HUES6 (cell line): ENCODE data around the gene ATP9A.
A peak's percentile ranks its signal among the peaks of the same experiment; 100 is the strongest.

Experiments used
- H3K27ac ChIP-seq: 2 replicates; pipeline ENCODE4 v1.7.0; 2013; ENCODE audit warnings: low read depth, mild to moderate bottlenecking, low read length, inconsistent platforms
- H3K27me3 ChIP-seq: 2 replicates; pipeline ENCODE4 v1.6.1; 2013; ENCODE audit warnings: low read length; ENCODE audit not compliant: control insufficient read depth, insufficient read depth
- H3K36me3 ChIP-seq: 2 replicates; pipeline ENCODE4 v1.6.1; 2013; ENCODE audit warnings: low read length; ENCODE audit not compliant: control insufficient read depth, insufficient read depth
- H3K4me1 ChIP-seq: 2 replicates; pipeline ENCODE4 v1.6.1; 2013; ENCODE audit warnings: low read length; ENCODE audit not compliant: control insufficient read depth, insufficient read depth
- H3K4me3 ChIP-seq: 2 replicates; pipeline ENCODE4 v1.5.1; 2013; ENCODE audit warnings: low read depth, low read length
- H3K9ac ChIP-seq: one replicate; pipeline ENCODE4 v1.6.1; 2013; ENCODE audit warnings: mild to moderate bottlenecking, low read length
- H3K9me3 ChIP-seq: 2 replicates; pipeline ENCODE4 v1.6.1; 2013; ENCODE audit warnings: low read depth, low read length; ENCODE audit not compliant: control insufficient read depth, insufficient read depth

The ATP9A gene

DNA sequence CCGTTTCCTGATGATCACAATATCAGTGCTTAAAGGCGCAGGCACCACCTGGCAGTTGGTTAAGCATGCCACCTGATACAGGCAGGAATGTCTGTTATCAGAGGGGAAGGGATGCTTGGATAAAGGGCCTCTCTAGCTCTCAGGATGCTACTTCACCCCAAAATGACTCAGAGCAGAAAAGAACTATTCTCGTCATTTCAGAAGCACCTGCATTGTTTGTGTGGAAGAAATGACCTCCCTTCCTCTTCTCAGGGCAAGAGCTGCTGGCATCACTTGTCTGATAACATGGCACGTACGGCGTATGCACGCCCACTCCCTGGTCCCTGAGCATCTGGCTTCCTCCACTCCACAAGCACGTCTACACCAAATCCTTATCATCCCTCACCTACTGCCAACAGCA lies 47.3 kb downstream of the ATP9A start:
- no peak overlapping the region for H3K9ac ChIP-seq
- H3K27me3 ChIP-seq = no peaks in the 10 kb centered on the region
- H3K36me3 ChIP-seq = no peaks in the 10 kb centered on the region
- no peak overlapping the region for H3K27ac ChIP-seq
- no peak overlapping the region for H3K4me3 ChIP-seq
- H3K4me1 ChIP-seq = no peaks in the 10 kb centered on the region
- no peaks in the 10 kb centered on the region for H3K9me3 ChIP-seq

DNA sequence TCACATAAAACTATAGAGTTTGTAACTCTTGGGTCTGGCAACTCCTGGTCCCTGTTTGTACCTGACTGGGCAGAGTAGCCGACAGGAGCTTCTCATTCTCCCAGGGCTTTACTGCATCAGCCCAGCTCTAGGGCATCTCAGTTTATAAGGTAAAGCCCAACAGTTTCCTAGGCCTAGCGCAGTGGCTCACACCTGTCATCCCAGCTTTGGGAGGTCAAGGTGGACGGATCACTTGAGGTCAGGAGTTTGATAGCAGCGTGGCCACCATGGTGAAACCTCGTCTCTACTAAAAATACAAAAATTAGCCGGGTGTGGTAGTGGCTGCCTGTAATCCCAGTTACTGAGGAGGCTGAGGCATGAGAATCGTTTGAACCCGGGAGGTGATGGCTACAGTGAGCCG lies 47.8 kb downstream of the ATP9A start:
- no peak overlapping the region for H3K9ac ChIP-seq
- H3K27ac ChIP-seq = no peak overlapping the region
- peaks cover 5% of the 10 kb centered on the region for H3K4me1 ChIP-seq
- no peaks in the 10 kb centered on the region for H3K36me3 ChIP-seq
- no peak overlapping the region for H3K4me3 ChIP-seq
- no peaks in the 10 kb centered on the region for H3K27me3 ChIP-seq
- H3K9me3 ChIP-seq = no peaks in the 10 kb centered on the region

DNA sequence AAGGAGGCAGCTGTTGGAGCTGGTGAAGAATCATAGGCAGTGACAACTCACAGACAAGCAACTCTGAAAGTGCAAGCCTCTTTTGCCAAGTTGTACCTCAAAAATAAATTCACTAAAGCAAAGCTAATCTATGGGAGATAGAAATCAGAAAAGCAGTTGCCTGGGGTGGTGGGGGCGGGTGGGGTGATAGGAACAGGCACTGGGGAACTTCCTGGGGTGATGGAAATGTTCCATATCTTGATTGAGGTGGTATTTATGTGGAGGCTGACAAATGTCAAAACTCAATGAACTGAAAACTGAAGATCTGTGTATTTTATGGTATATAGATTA lies 52.4 kb downstream of the ATP9A start:
- peaks cover 24% of the 10 kb centered on the region for H3K4me1 ChIP-seq

DNA sequence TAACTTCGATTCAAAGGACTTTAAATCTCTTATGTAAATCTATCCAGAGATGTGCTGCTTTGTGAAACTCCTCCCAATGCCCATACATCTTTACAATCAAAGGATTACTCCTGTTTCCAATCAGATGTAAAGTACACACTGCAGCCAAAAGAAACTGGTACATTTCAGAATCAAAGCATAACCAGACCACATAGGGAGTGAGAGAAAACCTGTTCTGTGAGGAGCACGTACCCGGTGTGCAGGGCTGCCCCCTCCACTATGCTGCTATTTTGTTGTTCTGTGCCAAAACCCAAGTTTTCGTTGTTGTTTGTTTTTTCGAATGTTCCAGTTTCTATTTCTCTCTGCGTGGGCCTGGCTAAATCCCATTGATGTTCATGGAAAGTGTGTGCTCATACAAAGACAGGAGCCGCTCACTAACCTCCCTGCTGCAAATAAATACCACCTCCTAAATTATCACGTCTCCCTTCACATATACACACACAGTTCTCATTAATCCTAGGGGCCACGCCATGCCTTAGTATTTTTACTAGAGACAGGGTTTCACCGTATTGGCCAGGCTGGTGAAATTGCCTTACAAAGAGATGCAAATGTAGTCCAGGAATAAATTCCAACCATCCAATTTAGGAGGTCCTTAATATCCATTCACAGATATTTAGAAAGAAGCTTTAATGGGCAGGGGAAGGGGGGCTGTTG lies 52.9 kb downstream of the ATP9A start:
- H3K27ac ChIP-seq = no peak overlapping the region
- no peak overlapping the region for H3K9ac ChIP-seq
- no peaks in the 10 kb centered on the region for H3K9me3 ChIP-seq
- no peaks in the 10 kb centered on the region for H3K36me3 ChIP-seq
- peaks cover 29% of the 10 kb centered on the region for H3K4me1 ChIP-seq
- no peak overlapping the region for H3K4me3 ChIP-seq
- no peaks in the 10 kb centered on the region for H3K27me3 ChIP-seq

More for the DNA sequence above, 52.4 kb downstream of the ATP9A start:
- Histone ChIP-seq H3K27ac (no peak overlapping the region), H3K9ac (no peak overlapping the region), H3K4me3 (no peak overlapping the region), H3K9me3 (no peaks in the 10 kb centered on the region), H3K36me3 (no peaks in the 10 kb centered on the region), H3K27me3 (no peaks in the 10 kb centered on the region)

DNA sequence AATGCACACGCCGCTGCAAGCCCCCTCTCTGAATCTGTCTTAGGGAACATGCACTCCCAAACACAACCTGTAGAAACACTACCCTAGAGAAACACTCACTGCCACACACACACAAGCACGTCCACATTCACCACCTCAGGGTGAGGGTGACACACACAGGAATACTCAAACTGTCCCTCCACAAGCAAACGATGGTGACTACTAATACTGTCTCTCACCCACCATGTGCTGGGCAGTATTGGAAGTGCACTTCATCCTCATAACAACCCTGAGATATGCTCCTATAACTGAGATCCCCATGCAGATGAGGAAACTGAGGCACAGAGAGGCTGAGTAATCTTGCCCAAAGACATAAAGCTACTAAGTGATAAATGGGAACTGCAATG lies 55.0 kb downstream of the ATP9A start:
- H3K36me3 ChIP-seq = no peaks in the 10 kb centered on the region
- H3K27ac ChIP-seq = no peak overlapping the region
- no peaks in the 10 kb centered on the region for H3K9me3 ChIP-seq
- no peak overlapping the region for H3K9ac ChIP-seq
- peaks cover 32% of the 10 kb centered on the region for H3K4me1 ChIP-seq
- H3K27me3 ChIP-seq = no peaks in the 10 kb centered on the region
- H3K4me3 ChIP-seq = no peak overlapping the region

DNA sequence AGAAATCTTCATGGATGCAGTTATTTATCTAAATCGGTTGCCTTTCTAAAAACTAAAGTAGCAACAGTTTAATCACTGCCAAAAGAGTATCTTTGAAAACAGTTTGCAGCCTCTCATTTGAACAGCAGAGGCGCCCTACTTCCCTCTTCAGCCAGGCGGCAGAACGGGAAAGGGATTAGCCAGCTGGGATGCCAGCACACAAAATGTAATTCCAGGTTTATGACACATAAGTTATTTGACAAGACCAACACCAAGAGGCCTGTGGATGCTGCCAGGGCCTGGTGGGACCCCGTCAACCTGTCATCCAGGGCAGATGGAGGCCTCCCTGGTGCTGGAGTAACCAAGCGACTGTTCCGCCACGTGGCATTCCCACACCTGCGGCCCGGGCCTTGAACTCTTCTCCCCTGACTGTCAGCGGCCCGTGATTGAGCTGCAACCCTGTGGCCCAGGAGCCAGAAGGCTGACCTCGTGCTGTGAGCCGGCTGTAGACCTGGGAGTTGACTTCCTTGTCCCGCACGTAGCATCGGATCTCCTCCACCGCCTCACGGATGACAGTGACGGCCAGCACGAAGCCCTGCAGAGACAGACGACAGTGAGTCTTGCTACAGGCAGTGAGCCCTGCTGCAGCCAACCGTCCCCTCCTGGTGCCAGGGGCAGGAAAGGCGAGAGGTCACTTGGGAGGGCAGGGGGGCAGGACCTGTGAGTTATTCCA lies 55.5 kb downstream of the ATP9A start:
- Histone ChIP-seq H3K9me3 (no peaks in the 10 kb centered on the region), H3K27ac (no peak overlapping the region), H3K4me1 (peaks cover 32% of the 10 kb centered on the region), H3K4me3 (no peak overlapping the region), H3K9ac (no peak overlapping the region), H3K27me3 (no peaks in the 10 kb centered on the region), H3K36me3 (no peaks in the 10 kb centered on the region)

DNA sequence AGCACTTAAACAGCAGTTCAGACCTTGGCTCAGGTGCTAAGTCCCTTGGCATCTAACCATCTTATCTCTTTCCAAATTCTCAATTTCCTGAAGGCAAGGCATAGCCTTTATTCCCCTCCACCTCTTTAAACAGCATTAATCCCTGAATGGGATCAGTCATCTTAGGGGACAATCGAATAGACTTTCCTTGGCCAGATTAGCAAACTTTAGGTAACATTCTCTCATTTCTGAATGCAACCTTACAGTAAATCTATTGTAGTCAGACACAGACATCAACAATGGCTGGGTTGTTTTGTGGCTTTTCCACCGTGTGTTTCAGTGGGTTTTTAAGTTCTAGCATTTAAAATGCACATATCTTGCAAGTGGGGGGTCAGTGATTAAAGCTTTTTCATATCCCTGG lies 56.8 kb downstream of the ATP9A start:
- no peaks in the 10 kb centered on the region for H3K36me3 ChIP-seq
- no peak overlapping the region for H3K4me3 ChIP-seq
- no peak overlapping the region for H3K9ac ChIP-seq
- H3K27ac ChIP-seq = no peak overlapping the region
- peaks cover 34% of the 10 kb centered on the region for H3K4me1 ChIP-seq
- no peaks in the 10 kb centered on the region for H3K27me3 ChIP-seq
- H3K9me3 ChIP-seq = no peaks in the 10 kb centered on the region

DNA sequence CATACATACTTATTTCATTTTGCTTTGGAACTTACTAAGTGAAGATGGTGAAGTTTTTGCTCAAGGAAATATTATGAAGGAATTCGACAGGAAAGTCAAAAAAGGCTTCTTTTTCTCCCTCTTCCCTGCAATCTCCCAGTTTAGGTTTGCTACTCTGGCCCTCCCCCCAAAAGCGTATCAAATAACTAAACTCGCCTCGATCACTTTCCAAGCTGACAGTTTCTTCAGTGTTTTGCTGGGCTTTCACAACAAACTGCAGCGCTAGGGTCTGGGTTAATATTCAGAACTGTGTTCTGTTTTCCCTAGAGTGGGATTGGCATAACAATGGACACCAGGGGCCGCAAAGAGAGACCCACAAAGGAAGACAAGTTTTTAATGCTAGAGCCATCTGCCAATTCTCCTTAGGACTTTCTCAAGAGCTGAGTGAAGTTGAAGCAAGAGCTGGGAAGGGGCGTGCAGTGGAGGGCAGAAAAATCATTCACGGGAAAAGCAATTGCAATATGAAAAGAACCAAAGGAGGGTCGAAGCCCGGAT lies 57.8 kb downstream of the ATP9A start:
- H3K9ac ChIP-seq = no peak overlapping the region
- H3K36me3 ChIP-seq = no peaks in the 10 kb centered on the region
- H3K4me1 ChIP-seq = peaks cover 39% of the 10 kb centered on the region
- H3K27me3 ChIP-seq = no peaks in the 10 kb centered on the region
- no peaks in the 10 kb centered on the region for H3K9me3 ChIP-seq
- peak overlapping the region; percentile 37 for H3K4me3 ChIP-seq
- H3K27ac ChIP-seq = peak overlapping the region; percentile 59; the same call in 1 of the 2 replicates

DNA sequence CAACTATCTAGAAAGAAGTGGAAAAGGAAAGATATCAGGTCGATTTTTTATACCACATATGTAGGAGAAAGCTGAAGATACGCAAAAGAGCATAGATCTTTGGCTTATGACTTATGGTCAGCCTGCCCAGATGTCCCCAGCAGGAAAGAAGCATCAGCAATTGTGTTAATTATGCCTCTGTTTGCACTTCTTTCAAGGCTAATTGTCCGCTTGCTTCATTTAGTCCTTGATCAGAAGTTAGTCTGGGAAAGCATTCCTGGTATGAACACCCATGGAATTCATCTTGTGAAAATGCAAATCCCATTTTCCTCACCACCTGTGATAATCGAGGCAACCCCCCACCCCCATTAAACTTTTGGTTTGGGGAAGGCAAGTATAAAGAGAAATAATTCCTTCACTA lies 62.8 kb downstream of the ATP9A start:
- Histone ChIP-seq H3K4me3 (no peak overlapping the region), H3K27me3 (no peaks in the 10 kb centered on the region), H3K4me1 (peaks cover 50% of the 10 kb centered on the region), H3K9ac (no peak overlapping the region), H3K9me3 (no peaks in the 10 kb centered on the region), H3K27ac (no peak overlapping the region), H3K36me3 (no peaks in the 10 kb centered on the region)

DNA sequence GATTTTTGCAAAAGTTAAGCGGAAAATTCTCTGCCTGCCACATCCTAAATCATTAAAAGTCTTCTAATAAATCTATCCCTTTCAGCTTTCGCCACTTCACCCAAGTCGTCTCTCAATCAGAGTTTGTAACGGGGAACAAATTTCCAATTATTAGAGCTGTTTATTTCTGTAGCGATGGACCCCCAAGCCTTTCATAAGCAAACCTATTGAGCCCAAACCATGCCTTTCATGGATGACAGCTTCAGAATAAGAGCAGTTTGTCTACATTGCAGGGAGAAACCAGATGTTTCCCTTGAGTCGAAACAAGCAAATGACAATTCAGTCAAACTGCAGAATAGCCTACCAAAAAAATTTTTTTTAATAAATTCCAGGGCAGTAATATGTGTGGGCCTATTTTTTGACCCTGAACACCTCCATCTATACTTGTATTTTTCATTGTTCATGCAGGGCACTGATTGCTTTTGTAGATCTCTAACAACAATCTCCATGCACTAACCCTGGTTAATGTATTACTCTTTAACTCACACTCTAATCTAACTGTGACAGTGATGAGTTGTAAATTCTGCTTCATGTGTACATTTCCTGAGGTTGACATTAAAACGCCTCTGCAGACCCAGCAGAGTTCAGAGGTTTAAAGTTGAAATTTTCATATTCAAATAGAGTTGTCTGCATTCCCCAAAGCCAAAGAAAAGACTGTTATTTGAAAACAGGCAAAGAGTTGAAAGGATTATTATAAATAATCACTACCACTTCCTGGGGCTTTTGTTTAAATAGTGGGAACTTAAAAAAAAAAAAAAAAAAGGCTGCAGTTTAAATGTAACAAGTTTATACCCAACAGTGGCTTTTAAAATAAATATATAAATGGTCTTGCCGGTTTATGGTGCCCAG lies 64.5 kb downstream of the ATP9A start:
- Histone ChIP-seq H3K9ac (no peak overlapping the region), H3K9me3 (no peaks in the 10 kb centered on the region), H3K4me3 (no peak overlapping the region), H3K27me3 (no peaks in the 10 kb centered on the region), H3K4me1 (peaks cover 46% of the 10 kb centered on the region), H3K27ac (no peak overlapping the region), H3K36me3 (no peaks in the 10 kb centered on the region)

DNA sequence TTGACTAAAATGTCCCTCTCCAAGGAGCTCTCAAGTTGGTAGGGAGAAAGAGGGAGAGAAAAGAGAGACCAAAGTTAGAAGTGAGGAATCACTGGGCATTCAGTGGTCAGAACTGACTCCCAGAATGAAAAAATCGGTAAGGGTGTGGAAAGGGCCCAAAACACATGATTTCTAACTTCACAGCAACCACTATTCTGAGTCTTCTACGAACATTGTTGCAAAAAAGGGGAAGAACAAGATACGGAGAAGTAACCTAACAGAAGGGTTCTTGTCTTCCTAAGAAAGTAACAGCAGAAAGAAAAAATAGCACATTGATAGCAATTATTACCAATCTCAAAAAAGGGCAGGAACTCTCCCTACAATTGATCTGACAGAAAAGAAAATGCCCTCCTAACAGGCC lies 65.6 kb downstream of the ATP9A start:
- Histone ChIP-seq H3K4me1 (peaks cover 55% of the 10 kb centered on the region), H3K4me3 (no peak overlapping the region), H3K27me3 (no peaks in the 10 kb centered on the region), H3K27ac (no peak overlapping the region), H3K9ac (no peak overlapping the region), H3K36me3 (no peaks in the 10 kb centered on the region), H3K9me3 (no peaks in the 10 kb centered on the region)
